SH-SY5Y (cell line): ENCODE data around the gene SAMD13.

Source experiments
- GATA2 ChIP-seq: IDR thresholded peaks from 2 replicates; pipeline ENCODE4 v1.6.1; 2011; ENCODE audit warnings: mild to moderate bottlenecking, low read depth, low read length
- GATA3 ChIP-seq: IDR thresholded peaks from 2 replicates; pipeline ENCODE4 v1.6.1; 2011; ENCODE audit warnings: low read depth, mild to moderate bottlenecking, low read length, moderate library complexity

Gene SAMD13

DNA sequence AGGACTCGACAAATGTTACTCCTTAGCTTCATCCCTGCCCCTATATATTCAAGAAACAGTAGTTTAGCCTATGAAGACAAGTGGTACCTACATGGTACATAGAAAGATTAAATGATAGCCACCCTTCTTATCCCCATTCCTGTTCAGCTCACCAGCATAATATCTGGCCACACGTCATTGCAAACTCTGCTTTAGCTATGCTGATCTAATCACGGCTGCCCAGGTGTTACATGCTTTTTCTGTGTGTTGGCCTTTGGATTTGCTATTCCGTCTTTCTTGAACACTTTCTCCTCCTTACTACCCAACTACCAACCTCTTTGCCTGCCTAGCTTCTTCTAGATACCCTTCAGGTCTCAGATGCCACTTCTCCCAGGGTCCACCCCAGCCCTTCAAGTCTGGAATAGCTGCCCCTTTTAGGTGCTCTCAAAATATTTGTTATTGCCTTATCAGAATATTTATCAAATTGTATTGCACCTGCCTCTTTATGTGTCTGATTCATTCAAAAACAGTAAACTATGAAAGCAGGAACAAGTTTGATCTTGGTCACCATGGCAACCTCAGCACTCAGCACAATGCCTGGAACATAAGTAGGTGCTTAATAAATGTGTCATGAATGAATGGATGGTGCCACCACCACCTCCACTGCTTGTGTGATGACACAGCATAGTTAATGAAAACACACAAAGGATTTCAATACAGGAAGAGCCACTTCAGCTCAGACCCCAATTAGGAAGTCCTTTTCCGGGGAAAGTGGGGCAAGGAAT, 85.4 kb downstream of the SAMD13 start:
- TF ChIP-seq GATA3 (no peak), GATA2 (no peak)

DNA sequence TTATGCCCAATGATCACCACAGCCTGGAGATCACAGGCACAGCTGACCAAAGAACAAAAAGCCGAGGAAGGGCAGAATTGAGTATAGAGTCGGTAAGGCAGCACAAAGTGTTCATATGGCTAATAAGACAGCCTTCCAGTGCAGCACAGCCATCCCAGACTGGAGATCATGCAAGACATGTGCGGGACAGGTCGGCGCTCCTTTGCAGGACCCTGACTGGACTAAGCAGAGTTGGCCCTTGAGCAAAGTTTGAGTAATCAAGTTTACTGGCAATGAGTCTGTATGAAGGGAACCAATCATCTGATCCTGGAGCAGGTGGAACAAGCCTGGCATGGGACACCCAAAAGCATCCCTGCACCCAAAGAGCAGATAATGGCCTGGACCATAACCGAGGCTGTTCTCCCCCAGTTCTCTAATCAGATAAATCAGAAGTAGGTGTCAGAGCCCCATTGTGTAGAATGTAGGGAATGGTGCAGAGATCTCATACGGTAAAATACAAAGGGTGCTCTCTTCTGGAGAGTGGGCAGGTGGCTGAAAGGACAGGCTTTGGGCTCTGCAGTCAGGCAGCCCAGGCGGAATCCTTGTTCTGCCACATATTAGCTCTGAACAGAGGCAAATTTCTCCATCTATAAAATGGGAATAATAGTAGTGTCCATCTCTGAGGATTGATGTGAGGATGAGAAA, 86.1 kb downstream of the SAMD13 start:
- TF ChIP-seq GATA2 (no peak), GATA3 (no peak)

DNA sequence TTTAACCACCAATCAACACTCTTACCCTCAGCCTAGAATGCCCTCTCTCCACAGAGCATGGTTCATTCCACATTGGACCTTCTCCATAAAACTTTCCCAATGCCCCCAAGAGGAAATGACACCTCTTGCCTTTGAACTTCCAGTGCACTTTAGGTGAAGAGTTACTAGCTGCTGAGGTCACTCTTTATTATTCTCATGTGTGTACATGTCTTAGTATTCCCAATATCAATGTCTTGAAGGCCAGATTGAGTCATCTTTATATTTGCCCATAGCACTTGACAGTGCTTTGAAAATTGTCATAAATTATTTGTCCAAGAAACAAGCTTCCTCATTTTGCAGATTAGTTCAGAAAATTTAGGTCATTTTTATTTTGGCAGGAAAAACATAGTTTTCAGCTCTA, 88.7 kb downstream of the SAMD13 start:
- TF ChIP-seq GATA3 (no peak), GATA2 (no peak)

DNA sequence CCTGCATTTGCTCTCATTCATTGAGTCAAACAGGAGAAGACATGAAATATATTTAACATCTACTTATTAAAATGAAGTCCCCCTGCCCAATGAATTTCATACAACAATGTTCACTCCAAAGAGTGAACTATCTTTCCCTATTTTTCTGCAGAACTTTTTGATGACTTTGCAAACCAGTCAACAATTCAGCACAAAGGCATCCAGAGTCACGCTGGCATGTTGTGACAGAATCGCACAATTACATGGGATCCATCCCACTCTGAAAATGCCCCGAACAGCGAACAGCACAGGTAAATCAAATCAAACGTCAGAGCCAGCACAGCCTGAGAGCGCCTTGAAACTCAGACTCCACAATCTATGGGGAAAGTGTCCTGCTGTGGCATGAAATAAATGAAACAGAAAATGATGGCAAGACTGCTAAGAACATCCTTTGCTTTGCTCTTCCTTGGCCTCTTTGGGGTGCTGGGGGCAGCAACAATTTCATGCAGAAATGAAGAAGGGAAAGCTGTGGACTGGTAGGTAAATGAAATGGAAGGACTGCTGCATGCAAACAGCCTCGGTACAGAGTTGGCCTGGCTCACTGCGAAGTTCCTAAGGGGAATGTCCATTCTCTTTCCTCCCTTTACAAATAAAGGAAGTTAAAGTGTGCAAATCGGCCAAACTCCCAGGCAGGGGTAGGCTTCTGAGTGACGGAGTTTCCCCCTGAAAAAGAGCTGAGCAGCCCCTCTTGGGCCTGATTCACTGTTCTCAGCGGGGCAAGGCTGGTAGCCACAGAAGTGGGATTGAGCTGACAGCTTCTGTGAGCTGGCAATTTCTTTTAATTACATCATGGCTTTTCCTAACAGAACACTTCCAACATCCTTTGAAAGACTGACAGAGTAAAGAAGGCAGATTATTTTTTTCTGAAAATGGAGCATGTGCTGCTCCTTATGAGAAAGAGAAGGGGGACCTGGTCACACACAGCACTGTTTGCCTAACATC, 97.0 kb downstream of the SAMD13 start, which contains the start of gene DNASE2B:
Gene DNASE2B, plus strand, starts transcription at position 310 of the 981 bp plus-strand sequence. Its CDS starts 81 bp downstream, at position 391.
- TF ChIP-seq GATA2: no peak
- no peak for TF ChIP-seq GATA3
